HG03039 (cell line): ENCODE measurements around the gene C1QTNF7.

Source experiments
- ATAC-seq: cut with Tn5 transposase; IDR thresholded peaks from one replicate; pipeline ENCODE4 v1.9.1; 2021; ENCODE audit warnings: mild to moderate bottlenecking, moderate library complexity; ENCODE audit not compliant: unreplicated experiment

The C1QTNF7 gene

GRCh38 chr4:15413010-15413622 is 14.7 kb upstream of the C1QTNF7 start:
- no peak for ATAC-seq

- ATAC-seq: no peak
Observed at GRCh38 chr4:15413623-15414019, 14.2 kb upstream of the C1QTNF7 start.

- no peak for ATAC-seq
Observed at GRCh38 chr4:15414551-15415091, 13.2 kb upstream of the C1QTNF7 start.

- no peak for ATAC-seq
Observed at GRCh38 chr4:15416357-15417232, 11.2 kb upstream of the C1QTNF7 start.

GRCh38 chr4:15417233-15417660 is 10.6 kb upstream of the C1QTNF7 start:
- ATAC-seq: no peak

GRCh38 chr4:15418956-15419355 is 8.9 kb upstream of the C1QTNF7 start:
- ATAC-seq: no peak

- ATAC-seq: no peak
Observed at GRCh38 chr4:15420642-15421041, 7.2 kb upstream of the C1QTNF7 start.

GRCh38 chr4:15423285-15423711 is 4.5 kb upstream of the C1QTNF7 start:
- ATAC-seq: no peak

- no peak for ATAC-seq
Observed at GRCh38 chr4:15425520-15425919, 2.3 kb upstream of the C1QTNF7 start.

GRCh38 chr4:15427161-15427560 is 672 bp upstream of the C1QTNF7 start:
- no peak for ATAC-seq

GRCh38 chr4:15428611-15429010 is 778 bp downstream of the C1QTNF7 start:
- ATAC-seq: no peak

GRCh38 chr4:15434091-15434490 is 6.3 kb downstream of the C1QTNF7 start:
- ATAC-seq: no peak

- no peak for ATAC-seq
Observed at GRCh38 chr4:15434676-15435075, 6.8 kb downstream of the C1QTNF7 start.

GRCh38 chr4:15436513-15436912 is 8.7 kb downstream of the C1QTNF7 start:
- ATAC-seq: no peak

- ATAC-seq: no peak
Observed at GRCh38 chr4:15438939-15439524, 11.2 kb downstream of the C1QTNF7 start.

GRCh38 chr4:15443371-15444160 is 15.7 kb downstream of the C1QTNF7 start:
- ATAC-seq: no peak

GRCh38 chr4:15444276-15444675 is 16.4 kb downstream of the C1QTNF7 start:
- ATAC-seq: no peak

- ATAC-seq: no peak
Observed at GRCh38 chr4:15444879-15445547, 17.2 kb downstream of the C1QTNF7 start.

- ATAC-seq: no peak
Observed at GRCh38 chr4:15451181-15451865, 23.5 kb downstream of the C1QTNF7 start.
